ENCODE measurements around the gene RAN. TPM values are rescaled to one million over a fixed set of nuclear protein-coding genes. Genes with fewer than 3 reads are reported as not detected.

Gene RAN
- total RNA-seq, result 100 to 1,000 TPM; 266 to 344 TPM
- long read RNA-seq, transcript RAN-202 (6 exons, 1,530 nt), result minor isoform, 10 of 239 reads
- long read RNA-seq, transcript RAN-203 (6 exons, 2,455 nt), result minor isoform, 5 of 239 reads
- long read RNA-seq, transcript RAN-212 (7 exons, 2,661 nt), result major isoform, 214 of 239 reads
- long read RNA-seq, partial matches to known transcripts, result 8 of 239 reads
- long read RNA-seq, other reads (novel, unspliced or antisense), result 2 of 239 reads

DNA sequence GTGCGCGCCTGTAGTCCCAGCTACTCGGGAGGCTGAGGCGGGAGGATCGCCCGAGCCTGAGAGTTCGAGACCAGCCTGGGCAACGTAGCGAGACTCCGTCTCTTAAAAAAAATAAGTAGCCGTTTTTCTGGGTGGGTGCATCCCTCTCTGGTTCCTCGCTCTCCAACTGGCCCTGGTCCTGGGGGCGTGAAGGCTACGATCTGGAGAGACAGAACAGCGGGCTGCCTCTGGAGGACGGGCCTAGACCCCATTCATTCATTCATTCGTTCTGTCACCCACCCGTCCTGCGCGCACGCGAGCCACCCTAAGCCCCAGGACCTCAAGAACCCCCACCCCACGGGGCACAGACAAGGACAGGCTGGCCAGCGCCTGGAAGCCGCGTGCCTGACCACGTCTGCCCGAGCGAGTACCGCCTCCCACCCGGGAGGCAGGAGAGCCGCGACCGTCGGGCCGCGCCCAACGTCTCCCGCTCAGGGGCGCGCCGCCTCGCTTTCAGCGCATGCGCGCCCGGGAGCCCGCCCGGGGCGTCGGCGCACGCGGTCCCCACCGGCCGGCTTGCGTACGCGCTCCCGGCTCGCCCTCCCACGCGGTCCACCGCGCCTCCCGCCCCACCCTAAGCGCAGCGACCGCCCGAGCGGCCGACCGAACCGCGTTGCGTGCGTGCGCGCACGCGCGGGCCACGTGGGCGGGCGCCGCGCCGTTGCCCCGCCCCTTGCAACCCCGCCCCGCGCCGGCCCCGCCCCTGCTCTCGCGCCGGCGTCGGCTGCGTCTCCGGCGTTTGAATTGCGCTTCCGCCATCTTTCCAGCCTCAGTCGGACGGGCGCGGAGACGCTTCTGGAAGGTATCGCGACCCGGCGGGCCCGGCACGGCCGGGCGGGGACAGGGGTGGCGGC, at the start of gene RAN:
TSS of gene RAN (plus strand) at position 781 of the 893 bp plus-strand sequence. CDS start 528 bp downstream, outside the sequence.
- ATAC-seq, result peak; percentile 90
- intact Hi-C loops (cut with DNase I, micrococcal nuclease), result no loop called here
- peak; percentile 91 for DNase-seq

DNA sequence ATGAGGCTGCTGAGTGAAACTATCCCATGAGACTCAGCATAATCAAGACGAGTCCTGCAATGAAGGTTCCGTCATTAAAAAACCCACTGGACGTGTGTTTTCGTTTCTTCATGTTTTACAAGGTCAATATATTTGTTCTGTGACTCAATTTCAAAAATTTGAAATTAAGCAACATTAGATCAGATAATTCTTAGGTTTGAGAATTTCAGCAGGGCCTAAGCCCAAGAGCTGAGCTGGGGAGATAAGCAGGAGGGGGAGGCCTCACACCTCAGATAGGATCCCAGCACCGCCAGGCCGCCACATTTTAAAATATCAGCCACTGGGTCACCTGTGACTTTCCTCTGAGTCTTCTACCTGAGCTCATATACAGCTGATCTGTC, 46.1 kb upstream of the RAN start:
- no peak for DNase-seq
- intact Hi-C loops (cut with DNase I, micrococcal nuclease), result no loop called here
- ATAC-seq, result no peak

GRCh38 chr12:130826151-130826801, 45.6 kb upstream of the RAN start:
- intact Hi-C loops (cut with DNase I, micrococcal nuclease), result no loop called here
- ATAC-seq, result peak; percentile 75
- peak in 1 of 2 donors; percentile 32 for DNase-seq

DNA sequence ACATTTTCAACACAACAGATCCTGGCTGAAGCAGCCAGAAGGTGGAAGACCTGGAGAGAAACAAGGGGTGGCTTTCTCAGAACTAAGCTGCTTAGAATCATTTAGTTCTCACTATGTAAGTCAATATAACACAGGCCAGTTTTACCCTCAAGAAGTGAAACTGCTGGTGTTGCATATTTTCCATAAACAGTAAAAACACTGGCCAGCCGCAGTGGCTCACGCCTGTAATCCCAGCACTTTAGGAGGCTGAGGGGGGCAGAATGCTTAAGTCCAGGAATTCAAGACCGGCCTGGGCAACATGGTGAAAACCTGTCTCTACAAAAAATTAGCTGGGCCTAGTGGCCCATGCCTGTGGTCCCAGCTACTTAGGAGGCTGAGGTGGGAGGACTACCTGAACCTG, 44.4 kb upstream of the RAN start:
- no peak for ATAC-seq
- intact Hi-C loops (cut with DNase I, micrococcal nuclease), result no loop called here
- peak in 1 of 2 donors; percentile 14 for DNase-seq

GRCh38 chr12:130828895-130829294, 43.0 kb upstream of the RAN start:
- intact Hi-C loops (cut with DNase I, micrococcal nuclease), result no loop called here
- no peak for ATAC-seq
- no peak for DNase-seq

- intact Hi-C loops (cut with DNase I, micrococcal nuclease), result no loop called here
- ATAC-seq (no peak), DNase-seq (no peak)
Measured at GRCh38 chr12:130829391-130830245, 42.2 kb upstream of the RAN start.

DNA sequence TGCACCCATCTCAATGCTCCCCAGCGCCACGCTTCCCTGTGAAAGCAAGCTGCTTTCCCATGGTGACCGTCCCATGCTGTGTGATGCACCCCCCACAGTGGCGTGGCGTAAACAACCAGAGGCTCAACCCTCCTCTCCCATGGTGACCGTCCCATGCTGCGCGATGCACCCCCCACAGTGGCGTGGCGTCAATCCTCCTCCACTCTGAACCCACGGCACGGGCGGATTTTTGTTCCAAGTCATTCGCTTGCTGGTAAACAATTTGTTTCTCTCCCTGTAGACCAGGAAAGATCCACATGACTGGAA, 41.7 kb upstream of the RAN start:
- intact Hi-C loops (cut with DNase I, micrococcal nuclease), result no loop called here
- ATAC-seq, result no peak
- no peak for DNase-seq

- no peak for ATAC-seq
- intact Hi-C loops (cut with DNase I, micrococcal nuclease), result no loop called here
- no peak for DNase-seq
Measured at GRCh38 chr12:130831246-130831645, 40.6 kb upstream of the RAN start.

DNA sequence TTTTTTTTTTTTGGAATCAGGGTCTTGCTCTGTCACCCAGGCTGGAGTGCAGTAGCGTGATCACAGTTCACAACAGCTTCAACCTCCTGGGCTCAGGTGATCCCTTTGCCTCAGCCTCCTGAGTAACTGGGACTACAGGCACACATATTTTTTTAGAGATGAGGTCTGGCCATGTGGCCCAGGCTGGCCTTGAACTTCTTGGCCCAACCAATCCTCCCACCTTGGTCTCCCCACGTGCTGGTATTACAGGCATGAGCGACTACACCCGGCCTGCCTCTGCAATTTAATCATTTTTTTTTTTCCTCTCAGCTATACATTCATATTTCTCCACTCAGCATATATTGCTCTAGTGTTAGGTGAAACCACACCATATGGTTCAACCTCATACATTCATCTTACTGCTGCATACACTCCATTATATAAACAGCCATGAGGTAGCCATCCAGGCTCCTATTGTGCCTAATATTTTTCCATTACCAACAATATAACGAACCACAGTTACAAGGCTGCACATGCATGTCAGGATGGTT, 39.9 kb upstream of the RAN start:
- ATAC-seq (no peak), DNase-seq (no peak)
- intact Hi-C loops (cut with DNase I, micrococcal nuclease), result no loop called here

DNA sequence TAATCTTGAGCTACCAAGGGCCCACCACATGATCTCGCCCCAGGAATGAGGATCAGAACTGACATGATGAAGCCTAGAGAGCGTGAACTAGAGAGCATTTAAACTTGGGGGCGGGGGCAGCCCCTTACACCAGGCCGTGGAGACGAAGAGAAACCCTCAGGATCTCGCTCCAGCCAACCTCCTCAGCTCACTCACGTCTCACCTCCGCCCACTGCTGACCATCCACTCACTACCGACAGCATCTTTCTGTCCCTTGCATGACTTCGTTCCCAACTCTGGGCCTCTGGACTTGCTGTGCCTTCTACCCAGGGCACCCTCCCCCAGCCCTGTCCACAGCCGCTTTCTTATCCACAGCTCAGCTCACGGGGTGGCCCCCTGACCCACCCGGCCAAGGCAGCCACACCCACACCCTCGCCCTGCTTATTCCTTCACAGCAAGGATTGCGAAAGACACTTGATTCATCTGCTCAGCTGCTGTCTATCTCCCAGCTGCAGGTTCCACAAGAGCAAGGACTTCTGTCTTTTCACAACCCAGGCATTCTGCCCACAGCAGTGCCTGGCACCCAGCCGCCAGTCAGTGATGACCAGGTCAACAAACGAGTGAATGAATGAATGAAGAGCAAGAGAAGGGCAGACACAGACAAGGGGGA, 39.2 kb upstream of the RAN start:
- DNase-seq (peak in 1 of 2 donors; percentile 9), ATAC-seq (no peak)
- intact Hi-C loops (cut with DNase I, micrococcal nuclease), result no loop called here

GRCh38 chr12:130835011-130835410, 36.9 kb upstream of the RAN start:
- peak in 1 of 2 donors; percentile 12 for DNase-seq
- ATAC-seq, result no peak
- intact Hi-C loops (cut with DNase I, micrococcal nuclease), result no loop called here

- ATAC-seq (no peak), DNase-seq (no peak)
- intact Hi-C loops (cut with DNase I, micrococcal nuclease), result no loop called here
Measured at GRCh38 chr12:130835436-130835835, 36.4 kb upstream of the RAN start.

DNA sequence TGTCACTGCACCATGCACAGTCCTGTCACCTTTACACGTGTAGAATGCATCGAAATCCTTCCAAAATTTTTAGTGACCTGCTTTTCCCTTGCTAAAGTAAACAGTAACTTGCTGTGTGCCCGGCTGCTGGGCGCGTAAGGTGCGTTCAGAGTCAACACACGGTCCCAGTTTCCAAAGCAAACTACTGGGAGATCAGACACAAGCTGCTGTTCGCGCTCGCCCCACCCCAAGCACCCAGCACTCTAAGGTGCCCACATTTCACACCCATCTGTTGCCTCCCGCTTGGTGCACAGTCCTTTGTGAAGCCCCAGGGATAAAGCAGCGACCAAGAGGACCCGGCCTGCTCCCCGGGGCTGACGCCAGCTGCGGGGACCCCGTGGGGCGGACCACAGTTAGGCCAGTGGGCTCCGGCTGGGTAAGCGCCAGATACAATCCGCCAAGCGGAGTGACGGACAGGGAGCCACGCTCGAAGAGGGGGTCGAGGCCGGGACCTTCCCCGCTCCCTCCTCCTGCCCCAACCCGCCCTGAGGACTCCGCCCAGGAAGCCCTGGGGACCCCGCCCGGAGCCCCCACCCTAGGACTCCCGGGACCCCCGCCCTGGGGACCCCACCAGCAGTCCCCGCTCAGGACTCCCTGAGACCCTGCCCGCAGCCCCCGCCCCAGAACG, 33.4 kb upstream of the RAN start:
- intact Hi-C loops (cut with DNase I, micrococcal nuclease), result no loop called here
- peak; percentile 35 for ATAC-seq
- DNase-seq, result peak; percentile 29 to 41

GRCh38 chr12:130838951-130839769, 32.7 kb upstream of the RAN start, which contains the start of gene STX2:
STX2 (minus strand) TSS chr12:130839250; CDS start chr12:130839099, 151 bp downstream.
- peak; percentile 72 to 88 for DNase-seq
- intact Hi-C loops (cut with DNase I, micrococcal nuclease), result no loop called here

DNA sequence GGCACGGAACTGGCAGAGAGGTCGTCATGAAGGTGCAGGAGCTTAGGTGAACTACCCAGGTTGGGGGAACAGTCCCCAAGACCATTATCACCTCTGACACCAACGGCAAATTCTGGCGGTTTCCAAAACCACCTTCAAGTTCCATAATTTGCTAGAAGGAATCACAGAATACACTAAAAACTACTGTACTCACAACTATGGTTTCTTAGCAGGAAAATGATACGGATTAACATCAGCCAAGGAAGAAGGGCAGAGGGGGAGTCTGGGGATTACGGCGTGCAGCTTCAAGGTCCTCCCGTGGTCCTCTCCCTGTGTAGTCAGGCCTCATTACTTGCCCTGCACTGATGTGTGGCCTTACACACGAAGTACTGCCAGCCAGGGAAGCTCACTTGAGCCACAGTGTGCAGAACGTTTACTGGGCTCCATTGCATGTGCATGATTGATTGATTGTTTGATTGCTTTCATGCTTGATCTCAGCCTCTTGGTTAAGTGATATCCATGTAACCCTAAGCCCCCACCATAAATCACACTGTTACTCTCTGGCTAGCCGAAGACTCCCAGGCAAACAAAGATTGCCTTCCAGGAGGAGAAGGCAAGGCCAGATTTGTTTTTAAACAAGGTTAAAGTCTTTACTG, 32.0 kb upstream of the RAN start:
- ATAC-seq (no peak), DNase-seq (no peak)
- intact Hi-C loops (cut with DNase I, micrococcal nuclease), result no loop called here

More at GRCh38 chr12:130838951-130839769, 32.7 kb upstream of the RAN start, which contains the start of gene STX2:
- peak; percentile 99 for ATAC-seq

DNA sequence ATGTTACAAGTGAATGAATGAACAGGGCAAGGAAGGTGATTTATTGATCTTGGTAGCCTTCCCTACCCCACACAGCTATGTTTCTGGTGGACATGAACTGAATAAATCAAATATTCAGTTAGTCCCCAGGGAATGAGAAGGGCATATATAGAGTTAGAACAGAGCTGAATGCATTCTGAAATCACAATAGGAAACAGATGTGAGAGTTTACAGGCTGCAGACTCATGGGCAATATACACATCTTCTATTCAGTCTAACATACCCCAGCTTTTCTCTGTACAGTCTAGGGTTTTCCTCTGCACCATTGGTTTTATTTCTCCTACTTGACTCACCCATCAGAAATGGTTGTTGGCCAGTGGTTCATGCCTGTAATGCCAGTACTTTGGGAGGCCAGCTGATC, 25.5 kb upstream of the RAN start:
- ATAC-seq, result no peak
- intact Hi-C loops (cut with DNase I, micrococcal nuclease), result no loop called here
- no peak for DNase-seq

All from left colon (tissue), 2 donors.